ENCODE measurements around the gene HTRA3.
A peak's percentile ranks its signal among the peaks of the same experiment; 100 is the strongest.

Gene HTRA3

DNA sequence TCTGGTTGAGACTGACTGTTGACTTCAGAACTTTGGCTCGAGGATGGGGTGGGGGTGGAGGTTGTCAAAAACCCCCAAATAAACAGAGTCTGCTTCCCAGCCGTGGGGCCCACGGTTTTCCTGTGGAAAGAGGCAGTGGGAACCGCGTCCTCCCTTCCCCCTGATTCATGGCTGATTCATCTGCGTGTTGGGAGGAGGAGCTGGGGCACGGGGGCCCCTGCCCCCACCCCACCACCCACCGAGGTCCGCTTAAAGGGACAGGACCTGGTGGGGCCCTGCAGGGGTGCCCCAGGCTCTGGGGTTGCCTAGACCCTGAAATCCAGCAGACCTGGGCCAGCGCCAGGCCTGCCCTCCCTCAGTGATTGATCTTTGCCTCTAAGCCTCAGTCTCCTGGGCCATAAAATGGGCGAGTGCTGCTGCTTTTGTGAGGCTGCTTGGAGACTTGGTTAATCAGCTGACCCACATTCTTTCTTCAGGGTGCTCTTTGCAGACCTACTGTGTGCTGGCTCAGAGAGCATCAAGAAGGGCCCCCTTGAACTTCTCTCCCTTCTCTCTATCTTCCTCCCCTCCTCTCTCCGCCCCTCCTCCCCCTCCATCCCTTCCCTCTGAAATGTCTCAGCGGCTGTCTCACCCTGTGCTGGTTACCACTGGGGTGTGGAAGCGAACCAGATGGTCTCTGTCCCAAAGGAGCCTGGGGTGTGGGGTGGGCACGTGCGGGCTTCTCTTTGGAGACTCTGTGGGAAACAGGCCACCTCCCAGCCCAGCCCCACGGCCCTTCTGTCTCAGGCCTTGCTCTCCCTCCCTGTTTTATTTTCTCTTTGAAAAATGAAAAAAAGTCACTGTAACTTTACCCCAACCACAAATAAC is 9.1 kb downstream of the HTRA3 start:
- no peak for DNase-seq

DNA sequence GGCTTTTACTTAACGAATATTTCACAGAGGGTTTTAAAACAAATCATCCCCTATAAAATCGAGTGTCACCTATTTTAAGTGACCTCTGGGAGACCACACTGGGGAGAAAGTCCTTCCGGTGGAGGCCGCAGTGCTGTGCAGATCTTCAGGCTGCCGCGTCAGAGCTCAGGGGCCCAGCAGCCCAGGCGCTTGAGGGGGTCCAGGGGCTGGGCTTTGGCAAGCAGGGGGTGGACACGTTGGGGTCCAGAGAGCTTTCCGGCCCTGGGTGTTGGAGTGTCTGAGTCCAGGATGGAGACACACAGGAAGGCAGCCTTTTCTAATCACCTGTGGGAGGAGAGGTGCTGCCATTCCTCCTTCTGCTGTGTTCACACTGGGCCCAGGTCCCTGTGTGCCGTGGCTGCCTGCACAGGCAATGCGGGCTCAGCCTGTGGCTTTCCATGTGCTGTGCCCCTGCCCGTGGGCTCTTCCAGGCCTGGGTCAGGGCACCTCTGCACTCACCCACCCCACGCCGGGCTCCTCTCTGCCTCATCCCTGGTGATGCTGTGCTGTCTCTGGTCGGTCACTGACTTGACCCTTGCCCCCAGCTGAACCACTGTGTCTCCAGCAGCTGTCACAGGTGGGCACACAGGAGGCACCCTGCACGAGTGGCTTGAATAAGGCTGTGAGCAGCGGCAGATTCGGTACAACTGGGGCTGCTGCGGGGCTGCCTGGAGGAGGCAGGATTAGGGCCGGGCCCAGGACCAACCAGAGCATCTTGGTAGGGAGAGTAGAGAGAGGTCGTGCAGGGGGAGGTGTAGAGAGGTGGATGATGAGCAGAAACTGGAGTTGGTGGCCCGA is 10.0 kb downstream of the HTRA3 start:
- no peak for DNase-seq

GRCh38 chr4:8280158-8280875 is 10.8 kb downstream of the HTRA3 start:
- no peak for DNase-seq

- DNase-seq: no peak
Measured at GRCh38 chr4:8280876-8281440, 11.4 kb downstream of the HTRA3 start.

DNA sequence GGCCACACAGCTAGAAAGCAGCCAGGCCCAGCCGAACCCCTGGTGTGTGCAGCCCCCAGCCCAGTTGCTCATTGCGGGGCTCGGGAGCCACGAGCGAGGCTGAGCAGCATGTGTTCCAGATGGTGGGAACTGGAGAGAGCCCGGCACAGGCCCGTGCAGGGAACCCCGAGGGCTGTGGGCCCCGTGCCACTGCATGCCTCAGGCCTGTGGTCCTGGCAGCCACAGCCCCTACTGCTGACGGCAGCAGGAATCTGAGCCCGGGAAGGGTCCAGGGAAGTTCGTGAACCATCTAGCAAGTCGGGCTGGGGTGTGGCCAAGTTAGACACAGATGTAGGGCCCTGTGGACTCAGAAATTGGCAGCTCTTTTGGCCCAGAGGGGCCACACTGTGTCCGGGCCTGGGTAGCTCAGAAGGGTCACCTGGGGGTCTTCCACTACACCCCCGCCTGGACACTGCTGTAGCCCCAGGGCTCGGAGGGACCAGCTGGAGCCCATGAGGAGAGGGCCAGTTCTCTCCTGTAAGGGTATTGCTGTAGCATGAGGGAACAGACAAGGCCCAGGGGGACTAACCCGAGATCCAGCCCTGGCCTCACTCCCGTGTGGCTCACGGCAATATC is 12.1 kb downstream of the HTRA3 start:
- DNase-seq: peak in 1 of 51 donors; percentile 17

- DNase-seq: no peak
Measured at GRCh38 chr4:8282134-8282641, 12.6 kb downstream of the HTRA3 start.

DNA sequence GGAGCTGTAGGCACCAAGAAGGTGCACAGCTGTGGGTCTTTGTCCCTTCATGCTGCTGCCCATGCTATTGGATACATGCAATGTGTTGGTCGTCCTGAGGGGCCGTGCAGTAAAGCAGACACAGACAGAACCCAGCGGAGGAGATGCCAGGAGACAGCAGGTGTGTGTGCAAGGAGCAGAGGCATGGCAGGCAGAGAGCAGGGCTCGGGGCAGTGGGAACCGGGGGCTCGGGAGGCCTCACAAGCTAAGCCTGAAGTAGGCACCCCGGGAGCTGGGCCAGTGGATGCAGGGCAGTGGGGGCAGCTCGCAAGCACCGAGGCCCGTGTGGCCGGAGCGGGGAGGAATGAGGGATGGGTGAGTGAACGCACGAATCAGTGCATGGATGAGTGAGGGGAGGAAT is 13.2 kb downstream of the HTRA3 start:
- no peak for DNase-seq

DNA sequence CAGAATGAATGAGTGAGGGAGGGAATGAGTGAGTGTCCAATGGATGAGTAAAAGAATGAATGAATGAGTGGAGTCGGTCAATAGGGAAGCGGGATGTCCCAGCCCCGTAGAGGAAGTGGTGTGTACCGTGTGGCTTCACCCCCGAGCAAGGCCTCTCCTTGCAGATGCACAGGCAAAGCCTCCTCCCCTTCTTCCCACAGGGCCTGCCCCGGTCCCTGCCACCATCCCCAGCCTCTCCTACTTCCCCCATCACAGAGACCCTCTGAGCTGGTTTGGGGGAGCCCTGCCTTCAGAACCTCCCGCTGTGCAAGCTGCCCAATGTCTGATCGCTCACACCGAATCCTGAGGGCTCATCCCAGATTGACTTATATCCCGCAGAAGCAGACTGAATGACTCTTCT is 13.6 kb downstream of the HTRA3 start:
- no peak for DNase-seq

- no peak for DNase-seq
Measured at GRCh38 chr4:8283631-8284121, 14.1 kb downstream of the HTRA3 start.

DNA sequence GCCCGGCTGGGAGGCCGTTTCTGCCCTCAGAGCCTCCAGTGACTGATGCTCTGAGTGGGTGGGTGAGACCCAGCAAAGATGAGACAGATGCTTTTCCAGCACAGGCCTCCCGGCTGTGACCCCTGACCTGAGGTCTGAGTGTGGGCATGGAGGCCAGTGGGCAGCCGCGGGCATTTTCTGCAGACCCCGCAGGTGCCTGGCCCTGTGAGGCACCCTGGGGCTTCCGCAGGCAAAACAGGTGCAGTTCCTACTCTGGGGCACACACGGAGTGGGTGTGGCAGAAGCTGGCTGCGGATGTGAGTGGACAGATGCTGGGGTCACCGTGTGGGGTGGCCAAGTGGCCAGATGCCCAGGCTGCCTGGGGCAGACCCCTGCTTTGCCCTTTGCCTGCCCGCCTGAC is 14.8 kb downstream of the HTRA3 start:
- DNase-seq: no peak

DNA sequence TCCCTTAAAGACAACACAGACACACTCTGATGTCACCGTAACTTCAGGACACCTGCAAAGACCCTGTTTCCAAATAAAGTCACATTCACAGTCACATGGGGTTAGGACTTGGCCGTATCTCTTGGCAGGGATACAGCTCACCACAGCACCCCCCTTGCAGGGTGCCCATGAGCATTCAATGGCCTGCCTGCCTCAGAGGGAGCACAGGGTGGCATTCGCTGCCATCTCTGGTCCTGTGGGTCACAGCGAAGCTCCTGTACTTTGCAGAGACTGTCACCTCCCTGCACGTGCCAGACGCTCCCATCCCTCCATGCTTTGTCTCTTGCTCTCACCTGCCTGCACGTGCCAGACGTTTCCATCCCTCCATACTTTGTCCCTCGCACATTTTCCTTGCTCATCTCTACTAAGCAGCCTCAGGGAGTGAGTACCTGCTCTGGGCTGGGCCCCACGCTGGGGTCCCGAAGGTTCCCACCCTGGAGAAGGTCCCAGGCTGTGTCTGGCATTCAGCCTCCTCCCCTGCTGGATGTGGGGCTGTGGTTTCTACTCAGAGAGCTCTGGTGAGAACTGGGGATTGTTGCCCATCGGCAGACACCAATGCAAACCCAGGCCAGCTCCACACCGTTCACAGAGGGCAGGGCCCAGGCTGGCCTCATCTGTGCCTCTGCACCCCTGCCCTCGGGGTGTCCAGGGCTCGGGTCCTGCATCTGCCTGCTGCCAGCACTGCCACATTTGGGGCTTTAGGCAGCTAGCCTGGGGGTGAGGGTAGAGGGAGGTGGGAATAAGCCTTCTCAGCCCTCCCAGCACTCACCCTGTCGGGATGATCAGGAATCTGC is 15.8 kb downstream of the HTRA3 start:
- DNase-seq: no peak

DNA sequence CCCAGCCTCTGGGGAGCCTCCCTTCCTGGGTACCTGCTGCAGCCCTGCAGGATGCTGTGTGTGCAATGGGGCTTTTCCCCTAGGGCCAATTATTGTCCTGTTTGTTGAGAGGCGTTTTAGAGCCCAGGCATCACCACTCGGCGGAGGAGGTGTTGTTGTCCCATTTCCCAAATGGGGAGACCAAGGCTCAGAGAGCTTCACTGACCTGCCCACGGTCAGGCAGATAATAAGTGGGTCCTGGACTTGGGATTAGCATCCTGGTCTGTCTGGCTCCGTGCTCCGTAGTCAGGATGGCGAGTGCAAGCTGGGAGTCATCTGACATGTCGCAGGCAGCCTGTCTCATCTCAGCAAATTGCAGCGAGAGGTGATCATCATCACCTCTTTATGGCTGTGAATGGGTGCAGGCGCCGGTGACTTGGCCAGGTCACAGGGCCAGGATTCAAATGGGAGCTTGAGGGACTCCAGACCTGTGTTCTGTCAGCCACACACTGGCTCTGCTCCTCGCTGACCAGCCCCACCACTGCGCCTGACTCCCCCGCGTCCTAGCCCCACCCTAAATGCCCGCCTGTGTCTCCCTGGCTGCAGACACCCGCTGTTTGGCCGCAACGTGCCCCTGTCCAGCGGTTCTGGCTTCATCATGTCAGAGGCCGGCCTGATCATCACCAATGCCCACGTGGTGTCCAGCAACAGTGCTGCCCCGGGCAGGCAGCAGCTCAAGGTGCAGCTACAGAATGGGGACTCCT is 16.6 kb downstream of the HTRA3 start:
- no peak for DNase-seq

GRCh38 chr4:8286719-8287342 is 17.3 kb downstream of the HTRA3 start:
- DNase-seq: no peak

- DNase-seq: no peak
Measured at GRCh38 chr4:8287343-8288280, 18.1 kb downstream of the HTRA3 start.

GRCh38 chr4:8289151-8289750 is 19.7 kb downstream of the HTRA3 start:
- DNase-seq: no peak

DNA sequence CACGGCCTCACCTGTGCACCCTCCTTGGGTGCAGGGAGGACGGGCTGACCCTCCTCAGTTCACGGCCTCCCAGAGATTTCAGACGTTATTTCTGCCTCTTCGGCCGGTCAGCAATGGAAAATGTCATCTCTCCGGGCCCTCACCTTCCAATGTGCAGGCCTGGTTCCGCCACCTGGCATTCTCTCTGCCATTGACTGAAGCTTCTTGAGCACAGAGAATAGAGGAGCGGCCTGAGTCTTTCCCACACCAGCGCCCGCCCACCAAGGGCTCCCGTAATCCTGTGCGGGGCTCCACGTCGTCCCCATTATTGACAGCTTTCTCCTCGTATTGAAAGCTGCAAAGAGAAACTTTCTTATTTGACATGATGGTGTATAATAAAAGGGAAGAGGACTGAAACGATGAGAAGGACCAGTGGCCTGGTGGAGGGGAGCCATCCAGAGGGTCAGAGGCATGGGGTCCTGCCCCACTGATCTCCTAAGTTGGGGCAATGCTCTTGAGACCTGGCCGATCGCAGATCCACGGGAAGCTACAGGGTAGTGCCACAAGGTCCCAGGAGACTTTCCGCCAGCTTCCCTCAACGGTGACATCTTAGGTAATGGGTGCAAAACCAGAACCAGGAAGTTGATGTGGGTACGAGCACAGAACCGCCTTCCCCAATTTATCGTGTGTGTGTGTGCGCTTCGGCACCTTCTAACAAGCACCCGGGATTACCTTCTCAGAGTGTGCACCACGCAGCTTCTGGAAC is 20.6 kb downstream of the HTRA3 start:
- no peak for DNase-seq

- no peak for DNase-seq
Measured at GRCh38 chr4:8290701-8290970, 21.1 kb downstream of the HTRA3 start.
